ENCODE data around the gene DMGDH.
A peak's percentile ranks its signal among the peaks of the same experiment; 100 is the strongest.

Gene DMGDH

GRCh38 chr5:78971998-78972397, 97.5 kb downstream of the DMGDH start:
- no peak for DNase-seq

GRCh38 chr5:78968781-78969180, 100.7 kb downstream of the DMGDH start:
- DNase-seq = no peak

- DNase-seq = peak; percentile 10
Measured at GRCh38 chr5:78964889-78965288, 104.6 kb downstream of the DMGDH start.

- no peak for DNase-seq
Measured at GRCh38 chr5:78961743-78962142, 107.7 kb downstream of the DMGDH start.

- DNase-seq = no peak
Measured at GRCh38 chr5:78959767-78960166, 109.7 kb downstream of the DMGDH start.

- DNase-seq = no peak
Measured at GRCh38 chr5:78958672-78959445, 110.6 kb downstream of the DMGDH start.

GRCh38 chr5:78956901-78957300, 112.6 kb downstream of the DMGDH start:
- no peak for DNase-seq

GRCh38 chr5:78953092-78953800, 116.2 kb downstream of the DMGDH start:
- no peak for DNase-seq
